GM12864 (cell line): ENCODE results near the gene CYP4F2.
"Not testable (repeated sequence)": the region's sequence is repeated elsewhere in the genome, so short reads cannot be mapped to it uniquely, and the experiment has no call there.

Experiments used
- DNase-seq: peaks from one replicate; pipeline ENCODE4 v3.0.0-alpha.2; 2011; ENCODE audit warnings: low read depth
- H3K4me3 ChIP-seq: 2 replicates; pipeline ENCODE4 v1.5.1; 2011; ENCODE audit warnings: mild to moderate bottlenecking, low read depth, low read length, control low read depth
- TF ChIP-seq, protein P1 (sequence below): IDR thresholded peaks from 2 replicates; pipeline ENCODE4 v1.5.1; 2011; ENCODE audit warnings: low read depth, mild to moderate bottlenecking, moderate library complexity, low read length, control low read depth, inconsistent platforms; ENCODE audit errors: missing control alignments

The CYP4F2 gene

DNA sequence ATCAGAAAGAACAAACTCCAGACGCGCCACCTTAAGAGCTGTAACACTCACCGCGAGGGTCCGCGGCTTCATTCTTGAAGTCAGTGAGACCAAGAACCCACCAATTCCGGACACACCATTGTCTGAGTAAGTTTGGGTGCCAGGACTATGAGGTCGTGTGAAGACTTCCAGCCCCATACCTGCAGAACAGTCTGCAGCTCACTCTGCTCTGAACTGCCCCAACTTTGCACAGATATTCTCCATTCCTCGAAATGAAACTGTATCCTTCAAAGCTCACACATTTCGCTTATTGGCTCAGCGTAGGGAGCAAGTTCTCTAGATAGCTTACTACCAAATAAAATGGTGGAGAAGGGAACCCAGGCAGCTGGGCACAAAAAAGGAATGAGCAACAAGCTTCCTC is 2.6 kb upstream of the CYP4F2 start:
- TF ChIP-seq, protein P1, sequence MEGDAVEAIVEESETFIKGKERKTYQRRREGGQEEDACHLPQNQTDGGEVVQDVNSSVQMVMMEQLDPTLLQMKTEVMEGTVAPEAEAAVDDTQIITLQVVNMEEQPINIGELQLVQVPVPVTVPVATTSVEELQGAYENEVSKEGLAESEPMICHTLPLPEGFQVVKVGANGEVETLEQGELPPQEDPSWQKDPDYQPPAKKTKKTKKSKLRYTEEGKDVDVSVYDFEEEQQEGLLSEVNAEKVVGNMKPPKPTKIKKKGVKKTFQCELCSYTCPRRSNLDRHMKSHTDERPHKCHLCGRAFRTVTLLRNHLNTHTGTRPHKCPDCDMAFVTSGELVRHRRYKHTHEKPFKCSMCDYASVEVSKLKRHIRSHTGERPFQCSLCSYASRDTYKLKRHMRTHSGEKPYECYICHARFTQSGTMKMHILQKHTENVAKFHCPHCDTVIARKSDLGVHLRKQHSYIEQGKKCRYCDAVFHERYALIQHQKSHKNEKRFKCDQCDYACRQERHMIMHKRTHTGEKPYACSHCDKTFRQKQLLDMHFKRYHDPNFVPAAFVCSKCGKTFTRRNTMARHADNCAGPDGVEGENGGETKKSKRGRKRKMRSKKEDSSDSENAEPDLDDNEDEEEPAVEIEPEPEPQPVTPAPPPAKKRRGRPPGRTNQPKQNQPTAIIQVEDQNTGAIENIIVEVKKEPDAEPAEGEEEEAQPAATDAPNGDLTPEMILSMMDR: no peak
- no peak for DNase-seq
- no peak overlapping the region for H3K4me3 ChIP-seq

DNA sequence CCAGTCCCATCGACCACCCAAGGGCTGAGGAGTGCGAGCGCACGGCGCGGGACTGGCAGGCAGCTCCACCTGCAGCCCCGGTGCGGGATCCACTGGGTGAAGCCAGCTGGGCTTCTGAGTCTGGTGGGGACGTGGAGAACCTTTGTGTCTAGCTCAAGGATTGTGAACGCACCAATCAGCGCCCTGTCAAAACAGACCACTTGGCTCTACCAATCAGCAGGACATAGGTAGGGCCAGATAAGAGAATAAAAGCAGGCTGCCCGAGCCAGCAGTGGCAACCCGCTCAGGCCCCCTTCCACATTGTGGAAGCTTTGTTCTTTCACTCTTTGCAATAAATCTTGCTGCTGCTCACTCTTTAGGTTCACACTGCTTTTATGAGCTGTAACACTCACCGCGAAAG is 2.2 kb upstream of the CYP4F2 start:
- H3K4me3 ChIP-seq, DNase-seq: not testable (repeated sequence)

- DNase-seq, H3K4me3 ChIP-seq: not testable (repeated sequence)
Observed at GRCh38 chr19:15899561-15899960, 1.7 kb upstream of the CYP4F2 start.

DNA sequence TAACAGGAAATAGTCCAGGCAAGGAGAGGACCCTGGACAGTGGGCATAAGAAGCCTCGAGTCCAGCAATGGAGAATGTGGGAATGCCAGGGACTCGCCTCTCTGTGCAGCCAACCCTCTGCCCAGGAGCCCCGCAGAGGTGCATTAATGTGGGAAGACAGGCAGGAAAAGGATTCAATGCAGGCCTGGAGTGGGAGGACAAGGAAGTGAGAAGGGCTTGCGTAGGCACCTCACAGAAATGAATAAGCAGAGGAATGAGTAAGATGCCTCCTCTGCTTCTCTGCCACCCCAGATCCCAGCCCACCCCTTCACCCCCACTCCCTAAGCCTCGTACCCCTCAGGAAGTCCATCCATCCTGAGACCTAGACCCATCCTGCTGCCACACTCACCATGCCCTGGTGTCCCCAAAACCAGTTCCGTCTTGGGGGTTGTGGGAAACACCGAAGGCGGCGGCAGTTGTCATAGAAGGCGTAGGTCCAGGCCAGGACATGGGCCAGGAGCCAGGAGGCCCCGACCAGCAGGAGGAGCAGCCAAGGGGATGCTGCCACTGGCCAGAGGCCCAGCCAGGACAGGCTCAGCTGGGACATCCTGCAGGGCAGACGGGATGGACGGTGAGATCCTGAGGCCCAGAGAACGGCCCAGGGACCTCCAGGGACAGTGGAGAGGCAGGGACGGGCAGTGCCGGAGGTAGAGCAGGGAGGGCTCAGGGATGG is 692 bp downstream of the CYP4F2 start:
- TF ChIP-seq, protein P1: no peak
- H3K4me3 ChIP-seq: no peak overlapping the region
- DNase-seq: no peak

- no peak for DNase-seq
- no peak overlapping the region for H3K4me3 ChIP-seq
- TF ChIP-seq, protein P1: no peak
Observed at GRCh38 chr19:15895876-15896430, 1.9 kb downstream of the CYP4F2 start.

DNA sequence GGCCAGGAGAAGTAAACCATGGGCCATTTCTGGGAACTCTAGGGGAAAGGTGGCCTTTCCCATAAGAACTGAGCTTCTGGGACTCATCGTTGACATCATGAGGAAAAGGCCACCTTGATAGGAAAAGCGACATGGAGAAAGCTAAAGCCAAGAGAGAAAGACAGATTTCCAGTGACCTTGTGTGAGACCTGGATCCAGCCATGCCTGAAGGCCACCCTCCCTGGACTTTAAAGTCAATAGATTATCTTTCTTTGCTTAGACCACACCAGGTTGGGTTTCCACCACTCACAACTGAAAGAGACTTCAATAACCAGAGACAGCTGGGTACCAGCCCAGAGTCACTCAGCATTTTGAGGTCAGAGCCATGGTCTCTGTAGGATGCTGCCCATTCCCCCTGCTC is 3.5 kb downstream of the CYP4F2 start:
- no peak for DNase-seq
- TF ChIP-seq, protein P1: no peak
- H3K4me3 ChIP-seq: no peak overlapping the region

DNA sequence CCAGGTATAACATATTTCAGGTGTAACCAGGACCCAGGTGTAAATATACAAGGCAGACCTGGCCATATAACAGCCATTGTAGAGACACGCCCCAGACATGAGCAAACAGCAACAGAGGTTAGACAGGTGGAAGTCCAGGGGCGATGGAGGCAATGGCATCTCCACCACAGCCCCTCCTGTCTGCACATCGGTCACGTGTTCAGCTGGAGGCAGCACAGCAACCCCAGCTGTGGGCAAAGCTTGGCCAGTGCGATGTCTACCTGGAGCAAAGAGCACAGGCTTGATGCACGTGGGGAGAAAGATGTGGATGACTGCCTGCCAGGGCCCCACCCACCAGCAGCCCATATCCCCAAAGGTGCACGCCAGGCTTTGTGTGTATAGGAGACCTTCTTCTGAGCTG is 4.4 kb downstream of the CYP4F2 start:
- DNase-seq: no peak
- no peak overlapping the region for H3K4me3 ChIP-seq
- TF ChIP-seq, protein P1: no peak

DNA sequence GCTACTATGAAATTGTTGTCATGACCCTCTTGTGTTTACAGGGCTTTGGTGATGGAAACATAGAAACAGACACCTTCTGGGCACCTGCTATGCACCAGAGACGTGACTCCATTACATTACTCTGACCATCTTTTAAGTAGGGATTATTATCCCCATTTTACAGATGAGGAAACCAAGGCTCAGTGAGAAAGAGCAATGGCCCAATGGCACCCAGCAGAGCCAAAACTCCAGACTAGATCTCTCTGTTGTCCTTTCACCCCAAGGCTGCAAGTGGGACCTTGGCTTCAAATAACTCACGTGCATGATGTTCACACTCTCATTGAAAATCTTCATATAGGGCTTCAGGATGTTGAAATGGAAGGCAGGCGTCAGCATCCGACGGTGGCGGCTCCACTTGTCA is 5.9 kb downstream of the CYP4F2 start:
- DNase-seq: no peak
- H3K4me3 ChIP-seq: no peak overlapping the region
- TF ChIP-seq, protein P1: no peak
